Tongue (tissue), 2 donors: ENCODE data around the gene GFM2. TPM values are rescaled to one million over a fixed set of nuclear protein-coding genes. Genes with fewer than 3 reads are reported as not detected.
"Not testable (repeated sequence)": the region's sequence is repeated elsewhere in the genome, so short reads cannot be mapped to it uniquely, and the experiment has no call there.

Experiments
- DNase-seq: peaks from one replicate; pipeline ENCODE4 v3.0.0-alpha.2; 2015
- total RNA-seq: library from RNA; depleted of rRNA; stranded (reverse); fragments of >200 nt; gene quantifications from one replicate; pipeline ENCODE4 v1.2.3, GENCODE V29; 2014

GFM2 gene, protein sequence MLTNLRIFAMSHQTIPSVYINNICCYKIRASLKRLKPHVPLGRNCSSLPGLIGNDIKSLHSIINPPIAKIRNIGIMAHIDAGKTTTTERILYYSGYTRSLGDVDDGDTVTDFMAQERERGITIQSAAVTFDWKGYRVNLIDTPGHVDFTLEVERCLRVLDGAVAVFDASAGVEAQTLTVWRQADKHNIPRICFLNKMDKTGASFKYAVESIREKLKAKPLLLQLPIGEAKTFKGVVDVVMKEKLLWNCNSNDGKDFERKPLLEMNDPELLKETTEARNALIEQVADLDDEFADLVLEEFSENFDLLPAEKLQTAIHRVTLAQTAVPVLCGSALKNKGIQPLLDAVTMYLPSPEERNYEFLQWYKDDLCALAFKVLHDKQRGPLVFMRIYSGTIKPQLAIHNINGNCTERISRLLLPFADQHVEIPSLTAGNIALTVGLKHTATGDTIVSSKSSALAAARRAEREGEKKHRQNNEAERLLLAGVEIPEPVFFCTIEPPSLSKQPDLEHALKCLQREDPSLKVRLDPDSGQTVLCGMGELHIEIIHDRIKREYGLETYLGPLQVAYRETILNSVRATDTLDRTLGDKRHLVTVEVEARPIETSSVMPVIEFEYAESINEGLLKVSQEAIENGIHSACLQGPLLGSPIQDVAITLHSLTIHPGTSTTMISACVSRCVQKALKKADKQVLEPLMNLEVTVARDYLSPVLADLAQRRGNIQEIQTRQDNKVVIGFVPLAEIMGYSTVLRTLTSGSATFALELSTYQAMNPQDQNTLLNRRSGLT
- 54.5 TPM for total RNA-seq

DNA sequence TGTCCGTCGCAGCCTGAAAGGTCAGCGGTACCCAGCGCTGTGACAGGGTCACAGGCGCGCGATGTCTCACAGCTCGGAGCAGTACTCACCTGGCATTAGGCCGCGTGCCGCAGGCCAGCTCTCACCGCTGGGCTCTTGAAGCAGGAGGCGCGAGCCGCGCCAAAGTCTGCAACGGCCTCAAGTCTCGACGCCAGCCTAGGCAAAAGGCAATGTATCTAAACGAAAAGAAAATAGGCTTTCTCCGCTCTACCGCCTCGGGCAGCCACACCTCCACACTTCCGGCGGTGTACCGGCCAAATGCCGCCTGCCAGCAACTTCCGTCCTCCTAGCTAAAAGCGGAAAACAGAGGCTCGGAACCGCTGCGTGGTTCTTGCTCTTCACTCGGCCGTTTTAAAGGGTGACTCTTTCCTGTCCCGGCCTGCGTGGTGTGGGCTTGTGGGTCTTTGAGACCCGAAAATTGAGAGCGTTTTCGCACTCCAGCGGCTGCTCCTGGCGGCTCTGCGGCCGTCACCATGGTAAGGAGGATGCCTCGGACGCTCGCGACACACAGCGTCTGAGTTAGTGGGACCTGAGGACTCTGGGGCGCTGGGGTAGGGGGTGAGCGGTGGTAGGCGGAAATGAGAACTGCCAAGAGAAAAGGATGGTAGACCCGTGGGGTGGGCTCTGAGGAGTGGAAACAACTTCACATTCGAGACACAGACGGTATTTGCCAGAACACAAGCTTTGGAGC is at the start of gene GFM2, which contains the start of gene NSA2:
TSS of gene GFM2 (minus strand) at position 269 of the 730 bp plus-strand sequence. CDS start 3,375 bp downstream, outside the sequence.
TSS of gene NSA2 (plus strand) at position 401 of the 730 bp plus-strand sequence. CDS start at position 513, 112 bp downstream.
- peak; percentile 97 for DNase-seq

DNA sequence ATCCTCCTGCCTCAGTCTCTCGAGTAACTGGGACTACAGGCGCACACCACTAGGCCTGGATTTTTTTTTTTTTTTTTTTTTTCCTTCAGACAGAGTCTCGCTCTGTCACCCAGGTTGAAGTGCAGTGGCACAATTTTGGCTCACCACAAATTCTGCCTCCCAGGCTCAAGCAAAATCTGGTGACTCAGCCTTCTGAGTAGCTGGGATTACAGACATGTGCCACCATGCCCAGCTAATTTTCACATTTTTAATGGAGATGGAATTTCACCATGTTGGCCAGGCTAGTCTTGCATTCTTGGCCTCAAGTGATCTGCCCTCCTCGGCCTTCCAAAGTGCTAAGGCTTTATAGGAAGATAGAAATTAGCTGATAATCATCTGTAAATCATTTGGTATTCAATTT is 44.0 kb upstream of the GFM2 start:
- peak; percentile 25 for DNase-seq

DNA sequence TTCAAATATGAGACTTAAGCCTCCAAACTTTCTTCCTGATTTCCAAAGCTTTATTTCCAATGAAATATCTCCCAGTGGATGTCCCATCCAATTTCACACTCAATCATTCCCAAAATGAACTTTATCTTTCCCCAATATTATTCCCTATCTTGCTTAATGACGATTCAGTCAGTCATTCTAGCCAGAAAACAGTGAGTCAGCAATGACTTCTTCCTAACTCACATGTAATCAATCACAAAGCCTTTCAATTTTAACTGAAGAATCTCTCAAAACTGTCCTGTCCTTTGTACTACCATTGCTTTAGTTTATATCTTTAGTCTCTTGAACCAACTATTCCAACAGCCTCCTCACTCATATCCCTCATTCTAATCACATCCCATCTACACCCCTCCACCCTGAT is 35.0 kb upstream of the GFM2 start:
- no peak for DNase-seq

DNA sequence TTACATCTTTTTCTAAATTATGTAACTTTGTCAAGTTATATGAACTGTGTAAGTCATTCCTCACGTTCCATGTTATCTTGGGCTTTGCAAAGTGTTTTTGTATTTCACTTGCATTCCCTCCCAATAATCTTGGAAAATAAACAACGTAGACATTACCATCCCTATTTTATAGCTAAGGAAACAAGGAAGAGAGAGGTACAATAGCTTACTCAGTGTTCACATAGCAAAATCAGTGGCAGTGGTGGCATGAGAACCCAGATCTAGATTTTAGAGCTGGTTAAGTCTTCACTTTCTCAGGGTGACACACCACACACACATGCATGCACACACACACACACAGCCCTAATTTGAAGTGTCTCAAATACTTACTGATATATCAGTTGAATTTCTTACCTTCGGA is 34.3 kb upstream of the GFM2 start:
- DNase-seq = no peak

DNA sequence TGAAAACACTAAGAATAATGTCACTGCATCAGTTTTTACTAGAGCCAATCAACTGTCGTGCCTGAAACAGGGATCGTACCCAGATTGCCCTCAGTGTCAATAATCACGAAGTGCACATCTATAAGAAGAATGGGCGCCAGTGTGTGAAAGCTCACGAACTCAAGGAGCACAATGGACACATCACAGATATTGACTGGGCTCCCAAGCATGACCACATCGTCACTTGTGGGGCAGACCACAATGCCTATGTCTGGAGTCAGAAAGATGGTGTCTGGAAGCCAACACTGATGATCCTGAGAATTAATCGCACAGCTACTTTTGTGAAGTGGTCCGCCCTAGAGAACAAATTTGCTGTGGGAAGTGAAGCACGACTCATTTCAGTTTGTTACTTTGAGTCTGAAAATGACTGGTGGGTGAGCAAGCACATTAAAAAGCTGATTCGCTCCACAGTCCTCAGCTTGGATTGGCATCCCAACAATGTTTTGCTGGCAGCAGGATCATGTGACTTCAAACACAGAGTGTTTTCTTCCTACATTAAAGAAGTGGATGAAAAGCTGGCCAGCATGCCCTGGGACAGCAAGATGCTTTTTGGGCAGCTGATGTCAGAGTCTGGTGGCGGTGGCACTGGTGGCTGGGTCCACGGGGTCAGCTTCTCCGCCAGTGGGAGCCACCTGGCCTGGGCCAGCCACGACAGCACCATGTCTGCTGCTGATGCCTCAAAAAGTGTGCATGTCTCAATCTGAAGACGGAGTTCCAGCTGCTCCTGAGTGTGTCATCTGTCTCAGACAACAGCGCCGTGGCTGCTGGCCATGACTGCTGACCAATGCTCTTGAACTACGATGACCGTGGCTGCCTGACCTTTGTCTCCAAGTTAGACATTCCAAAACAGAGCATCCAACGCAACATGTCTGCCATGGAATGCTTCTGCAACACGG is 32.3 kb upstream of the GFM2 start:
- no peak for DNase-seq

DNA sequence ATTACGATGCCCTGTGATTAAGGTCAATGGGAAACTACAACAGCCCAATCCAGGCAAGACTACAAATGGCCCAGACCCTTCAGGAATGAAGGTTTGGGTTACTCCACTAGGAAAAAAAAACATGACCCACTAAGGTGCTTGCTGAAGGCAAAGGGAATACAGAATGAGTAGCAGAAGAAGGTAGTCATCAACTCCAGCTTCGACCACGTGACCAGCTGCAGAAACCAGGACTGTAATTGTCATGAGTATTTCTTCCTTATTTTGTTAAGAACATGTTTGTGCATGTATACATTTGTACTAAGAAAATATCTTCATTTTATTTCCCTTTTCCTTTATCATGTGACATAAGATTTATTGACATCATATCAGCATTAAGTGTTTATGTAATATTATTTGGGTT is 24.8 kb upstream of the GFM2 start:
- not testable (repeated sequence) for DNase-seq

DNA sequence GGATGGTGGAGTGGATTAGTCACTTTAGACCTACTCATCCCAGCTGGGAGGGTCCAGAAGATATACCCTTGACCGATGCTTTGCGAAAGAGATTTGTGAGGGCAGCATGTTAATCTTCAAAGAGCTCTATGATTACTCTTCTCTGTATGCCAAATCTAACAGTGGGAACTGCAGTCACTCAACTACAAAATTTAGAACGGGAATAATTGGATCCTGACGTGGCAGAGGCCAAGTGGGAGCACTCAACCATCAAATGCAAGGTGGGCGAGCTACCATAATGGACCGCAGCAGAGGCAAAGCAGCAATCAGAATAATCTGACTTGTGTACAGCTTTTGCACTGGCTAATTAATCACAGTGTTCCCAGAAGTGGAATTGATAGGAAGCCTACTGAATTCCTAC is 20.5 kb upstream of the GFM2 start:
- no peak for DNase-seq

DNA sequence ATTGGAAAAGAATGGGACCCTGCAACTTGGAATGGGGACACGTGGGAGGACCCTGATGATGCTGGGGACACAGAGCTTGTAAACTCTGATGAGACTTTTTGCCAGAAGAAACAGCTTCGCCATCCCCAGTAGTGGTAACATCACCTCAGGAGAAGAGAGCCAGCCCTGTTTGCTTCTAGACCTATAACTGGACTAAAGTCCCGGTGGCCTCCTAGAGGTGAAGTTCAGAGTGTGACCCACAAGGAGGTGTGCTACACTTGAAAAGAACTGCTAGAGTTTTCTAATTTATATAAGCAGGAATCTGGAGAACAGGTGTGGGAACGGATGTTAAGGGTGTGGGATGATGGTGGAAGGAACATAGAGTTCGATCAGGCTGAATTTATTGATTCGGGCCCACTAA is 19.9 kb upstream of the GFM2 start:
- DNase-seq = no peak

DNA sequence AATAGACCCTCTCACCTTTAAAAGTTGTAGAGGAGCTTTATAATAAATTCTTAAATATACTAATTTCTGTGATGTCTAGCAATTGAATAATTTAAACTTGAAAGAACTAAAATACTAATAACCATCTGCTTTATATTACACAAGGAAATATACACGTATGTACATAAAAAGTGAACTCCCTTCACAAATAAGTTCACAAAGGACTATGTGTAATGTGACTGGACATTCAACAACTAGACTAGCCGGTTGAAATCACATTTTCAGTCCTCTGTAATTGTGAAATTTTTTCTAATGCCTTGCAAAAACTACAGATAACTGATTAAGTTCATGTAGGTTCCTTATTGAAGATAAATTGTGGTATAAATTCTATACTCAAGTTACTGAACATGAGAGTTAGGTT is 11.7 kb upstream of the GFM2 start:
- DNase-seq = no peak

DNA sequence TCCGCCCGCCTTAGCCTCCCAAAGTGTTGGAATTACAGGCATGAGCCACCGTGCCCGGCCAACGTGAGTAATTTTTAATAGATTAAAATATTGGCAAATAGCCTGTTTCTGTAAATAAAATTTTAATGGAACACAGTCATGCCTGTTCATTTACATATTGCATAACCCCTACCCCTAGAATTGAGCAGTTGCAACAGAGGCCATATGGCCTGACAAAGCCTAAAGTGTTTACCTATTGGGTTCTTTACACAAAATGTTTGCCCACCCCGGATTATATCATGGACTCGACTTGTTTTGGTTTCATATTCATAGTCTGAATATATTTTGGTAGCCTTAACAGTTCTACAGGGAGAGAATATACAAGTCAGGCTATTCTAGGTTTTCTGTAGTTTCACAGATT is 5.4 kb upstream of the GFM2 start:
- DNase-seq = no peak

DNA sequence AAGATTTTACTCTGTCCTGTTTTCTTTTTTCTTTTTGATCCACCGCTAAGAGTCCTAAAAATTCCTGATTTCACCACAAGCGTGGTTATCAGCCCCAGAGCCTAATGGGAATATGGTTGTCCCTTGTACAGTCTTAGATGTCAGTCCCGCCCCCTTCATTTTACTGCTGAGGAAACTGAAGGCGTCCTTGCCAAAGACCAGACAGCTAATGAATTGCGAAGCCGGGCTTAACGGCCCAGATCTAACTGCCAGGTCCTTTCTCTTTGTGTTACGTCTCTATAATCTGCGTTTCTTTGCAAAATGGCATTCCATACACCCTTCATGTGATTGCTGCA is 629 bp upstream of the GFM2 start:
- no peak for DNase-seq

DNA sequence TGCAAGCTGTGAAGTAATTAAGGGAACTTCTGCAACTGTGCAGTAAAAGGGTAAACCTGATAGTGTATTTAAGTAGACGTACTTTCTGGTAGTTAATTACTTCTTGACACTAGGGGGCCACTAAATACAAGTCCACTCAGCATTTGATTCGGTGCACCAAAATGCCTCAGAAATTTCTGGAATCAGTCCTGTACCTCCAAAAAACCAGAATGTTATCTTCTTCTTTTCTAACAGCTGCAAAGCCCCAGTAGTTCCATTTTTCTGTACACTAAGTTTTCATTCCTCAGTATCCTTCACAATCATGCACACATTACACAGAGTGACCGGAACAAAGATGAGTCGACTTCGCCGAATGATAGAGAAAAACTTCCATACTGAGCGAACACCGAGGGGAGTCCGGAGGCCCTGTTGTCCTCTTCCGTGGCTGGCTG is 484 bp downstream of the GFM2 start:
- peak; percentile 69 for DNase-seq

DNA sequence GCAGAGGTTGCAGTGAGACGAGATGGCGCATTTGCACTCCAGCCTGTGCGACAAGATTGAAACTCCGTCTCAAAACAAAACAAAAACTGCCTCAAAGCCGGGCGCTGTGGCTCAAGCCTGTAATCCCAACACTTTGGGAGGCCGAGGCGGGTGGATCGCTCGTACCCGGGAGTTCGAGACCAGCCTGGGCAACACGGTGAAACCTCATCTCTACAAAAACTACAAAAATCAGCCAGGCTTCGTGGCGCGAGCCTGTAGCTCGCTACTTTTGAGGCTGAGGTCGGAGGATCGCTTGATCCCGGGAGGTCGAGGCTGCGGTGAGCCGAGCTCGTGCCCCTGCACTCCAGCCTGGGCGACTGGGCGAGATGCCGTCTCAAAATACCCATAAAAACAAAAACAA is 988 bp downstream of the GFM2 start:
- no peak for DNase-seq

DNA sequence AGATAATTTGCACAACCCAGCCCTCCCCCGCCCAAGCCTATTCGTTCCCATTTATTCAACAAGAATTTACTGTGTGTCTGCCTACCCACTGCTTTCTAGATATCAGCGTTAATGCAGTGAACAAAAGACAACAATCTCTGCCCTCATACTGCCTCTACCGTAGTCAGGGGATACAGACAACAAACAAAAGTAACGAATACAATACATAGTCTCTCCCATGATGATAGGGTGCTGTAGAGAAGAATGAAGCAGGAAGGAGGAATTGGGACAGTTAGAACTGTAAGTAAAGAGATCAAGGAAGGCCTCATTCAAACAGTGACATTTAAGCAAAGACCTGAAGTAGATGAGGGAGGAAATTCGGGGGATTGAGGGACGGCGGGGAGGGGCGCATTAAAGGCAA is 1.7 kb downstream of the GFM2 start:
- no peak for DNase-seq

DNA sequence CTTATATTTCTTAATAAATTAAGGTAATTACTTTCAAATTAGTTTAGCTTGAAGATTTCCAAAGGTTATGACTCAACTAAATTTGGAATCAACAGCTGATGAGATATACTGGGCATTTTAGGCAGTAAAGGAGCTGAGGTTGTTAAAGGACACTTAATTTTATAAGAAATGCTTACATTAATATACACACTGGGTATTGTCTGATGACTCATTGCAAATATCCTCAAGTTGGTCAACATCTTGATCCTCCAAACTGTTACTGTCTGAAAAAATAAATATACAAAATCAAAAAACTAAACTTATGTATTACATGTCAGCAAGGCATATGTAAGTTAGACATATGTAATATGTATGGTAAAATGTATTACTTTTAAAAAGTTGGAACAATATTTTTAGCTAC is 3.4 kb downstream of the GFM2 start:
- no peak for DNase-seq

DNA sequence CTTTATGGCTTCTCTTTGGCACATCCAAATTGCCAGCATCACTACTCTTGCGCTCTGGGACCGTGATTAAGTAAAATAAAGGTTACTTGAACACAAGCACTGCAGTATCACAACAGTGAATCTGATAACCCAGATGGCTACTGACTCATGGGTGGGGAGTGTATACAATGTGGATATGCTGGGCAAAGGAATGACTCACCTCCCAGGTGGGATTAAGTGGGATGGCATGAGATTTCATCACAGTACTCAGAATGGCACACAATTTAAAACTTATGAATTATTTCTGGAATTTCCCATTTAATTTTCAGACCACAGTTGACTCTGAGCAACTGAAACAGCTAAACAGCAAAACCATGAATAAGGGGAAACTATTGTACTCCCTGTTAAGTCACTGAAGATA is 4.3 kb downstream of the GFM2 start:
- no peak for DNase-seq

DNA sequence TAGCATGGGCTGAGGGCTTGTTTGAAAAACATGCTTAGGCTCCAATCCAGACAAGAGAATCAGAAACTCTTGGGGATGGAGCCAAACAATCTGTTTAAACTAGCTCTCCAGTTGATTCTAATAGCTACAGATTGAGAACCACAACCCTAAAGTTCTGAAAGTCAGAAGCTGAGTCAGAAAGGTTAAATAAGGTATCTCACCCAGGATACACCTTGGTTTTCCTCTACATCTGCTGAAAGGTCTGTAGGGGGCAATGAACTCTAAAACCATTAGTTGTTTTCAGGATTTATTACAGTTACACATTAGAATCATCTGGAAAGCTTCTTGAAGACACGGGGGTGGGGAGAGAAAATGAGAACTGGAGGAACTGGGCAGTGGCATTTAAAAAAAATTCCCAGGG is 5.7 kb downstream of the GFM2 start:
- DNase-seq = no peak

DNA sequence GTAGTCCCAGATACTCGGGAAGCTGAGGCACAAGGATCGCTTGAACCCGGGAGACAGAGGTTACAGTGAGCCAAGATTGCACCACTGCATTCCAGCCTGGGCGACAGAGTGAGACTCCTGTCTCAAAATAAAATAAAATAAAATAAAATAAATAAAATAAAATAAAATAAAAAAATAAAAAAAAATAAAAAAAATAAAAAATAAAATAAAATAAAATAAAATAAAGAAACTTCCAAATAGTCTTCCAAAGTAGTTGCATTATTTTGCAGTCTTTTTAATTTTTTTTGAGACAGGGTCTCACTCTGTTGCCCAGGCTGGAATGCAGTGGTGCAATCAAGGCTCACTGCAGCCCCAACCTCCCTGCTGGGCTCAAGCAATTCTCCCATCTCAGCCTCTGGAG is 18.2 kb downstream of the GFM2 start:
- not testable (repeated sequence) for DNase-seq

DNA sequence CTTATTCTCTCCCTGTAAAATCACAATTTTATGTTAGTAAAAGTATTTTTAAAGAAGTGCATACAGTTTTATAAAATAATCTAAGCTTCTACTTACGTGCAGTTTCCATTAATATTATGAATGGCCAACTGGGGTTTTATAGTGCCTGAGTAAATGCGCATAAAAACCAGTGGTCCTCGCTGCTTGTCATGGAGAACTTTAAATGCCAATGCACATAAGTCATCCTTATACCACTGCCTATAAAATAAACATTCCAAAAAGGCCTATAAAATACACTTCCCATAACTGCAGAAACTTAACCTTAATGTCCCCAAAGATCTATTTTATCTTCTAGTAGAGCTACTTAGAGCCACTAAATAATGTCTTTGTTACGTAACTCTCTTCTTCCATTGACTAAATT is 28.5 kb downstream of the GFM2 start:
- DNase-seq = no peak

DNA sequence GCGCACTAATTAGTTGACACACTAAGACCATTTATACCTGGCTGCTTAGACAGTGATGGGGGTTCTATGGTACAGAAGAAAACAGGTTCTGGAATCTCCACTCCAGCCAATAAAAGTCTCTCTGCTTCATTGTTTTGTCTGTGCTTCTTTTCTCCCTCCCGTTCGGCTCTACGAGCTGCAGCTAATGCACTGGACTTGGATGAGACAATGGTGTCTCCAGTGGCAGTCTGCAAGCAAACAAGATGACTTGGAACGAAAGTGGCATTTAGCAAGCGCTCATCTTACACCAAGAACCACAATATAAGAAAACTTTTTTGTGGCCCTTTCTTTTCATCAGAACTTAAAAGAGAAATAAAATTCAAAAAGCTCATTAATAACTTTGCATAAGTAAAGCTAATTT is 30.2 kb downstream of the GFM2 start:
- DNase-seq = no peak

DNA sequence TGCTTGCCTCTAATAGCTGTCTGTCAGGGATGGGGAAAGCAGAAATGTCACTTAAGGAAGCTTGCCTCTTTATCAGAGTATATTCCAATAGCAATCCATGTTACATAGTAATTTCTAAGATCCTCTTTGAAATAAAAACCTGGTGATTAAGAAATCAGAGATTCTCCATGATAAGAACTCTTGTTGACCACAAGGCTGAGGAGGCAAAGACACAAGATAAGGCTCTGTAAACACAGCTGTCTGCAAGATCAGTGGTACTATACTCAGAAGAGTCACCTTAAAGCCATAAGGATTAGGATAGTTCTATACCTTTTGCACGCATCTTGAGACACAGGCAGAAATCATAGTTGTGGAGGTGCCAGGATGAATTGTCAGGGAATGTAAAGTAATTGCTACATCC is 41.6 kb downstream of the GFM2 start:
- no peak for DNase-seq

DNA sequence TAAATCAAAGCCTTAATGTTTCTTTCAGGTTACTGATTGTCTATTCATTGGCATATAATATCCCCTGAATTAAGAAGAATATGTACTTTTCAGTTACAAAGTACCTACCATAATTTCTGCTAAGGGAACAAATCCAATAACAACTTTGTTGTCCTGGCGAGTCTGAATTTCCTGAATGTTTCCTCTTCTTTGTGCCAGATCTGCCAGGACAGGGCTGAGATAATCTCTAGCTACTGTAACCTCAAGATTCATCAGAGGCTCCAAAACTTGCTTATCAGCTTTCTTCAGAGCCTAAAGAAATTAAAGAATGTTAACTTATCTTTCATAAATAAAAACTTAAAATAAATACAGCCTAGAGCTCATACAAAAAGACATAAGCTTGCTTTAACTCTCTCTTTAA is 44.6 kb downstream of the GFM2 start:
- DNase-seq = no peak
